GM19099 (cell line): Measurements from ENCODE around the gene RARRES1.

Experiments used
- POLR2A ChIP-seq: IDR thresholded peaks from 3 replicates; pipeline ENCODE4 v1.6.1; 2011; ENCODE audit warnings: low read depth; ENCODE audit not compliant: insufficient read length; ENCODE audit errors: extremely low read depth

RARRES1 gene

DNA sequence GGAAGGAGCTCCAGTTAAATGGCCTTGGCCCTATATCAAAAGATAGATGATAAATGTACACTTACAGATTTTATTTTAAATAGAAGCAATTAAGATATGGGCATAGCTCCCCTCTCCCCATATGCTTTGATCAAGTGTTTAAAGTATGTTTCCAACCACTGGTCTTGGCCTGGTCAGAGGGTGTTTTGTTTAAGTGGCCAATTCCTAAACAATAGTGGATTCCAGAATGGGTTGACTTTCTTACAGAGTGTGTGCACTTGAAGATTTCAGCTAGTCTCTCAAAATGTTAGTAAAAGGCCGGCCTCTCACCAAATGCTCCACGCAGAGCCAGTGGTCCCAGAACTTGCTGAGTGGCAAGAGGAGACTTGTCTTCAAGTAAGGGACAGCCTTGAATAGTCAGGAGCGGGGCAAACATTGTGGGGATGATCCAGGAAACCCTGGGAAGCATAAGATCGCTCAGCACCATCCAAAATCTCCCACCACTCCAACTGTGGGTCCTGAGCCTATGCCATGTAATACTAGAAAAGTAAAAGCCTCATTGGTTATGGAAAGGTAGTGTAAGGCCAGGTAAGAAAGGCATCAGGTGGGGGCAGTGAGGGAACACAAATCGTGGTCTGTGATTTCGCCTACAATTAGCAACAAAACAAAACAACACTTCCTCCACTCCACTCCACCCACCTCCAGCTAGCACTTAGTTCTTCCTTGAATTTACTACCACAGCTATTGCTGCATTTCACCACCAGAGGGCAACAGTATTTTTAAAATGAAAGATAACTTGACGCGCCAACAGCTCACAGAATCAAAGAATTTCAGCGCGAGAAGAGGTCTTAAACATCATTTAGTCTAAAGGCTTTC is 4.8 kb downstream of the RARRES1 start:
- TF ChIP-seq POLR2A, result no peak

DNA sequence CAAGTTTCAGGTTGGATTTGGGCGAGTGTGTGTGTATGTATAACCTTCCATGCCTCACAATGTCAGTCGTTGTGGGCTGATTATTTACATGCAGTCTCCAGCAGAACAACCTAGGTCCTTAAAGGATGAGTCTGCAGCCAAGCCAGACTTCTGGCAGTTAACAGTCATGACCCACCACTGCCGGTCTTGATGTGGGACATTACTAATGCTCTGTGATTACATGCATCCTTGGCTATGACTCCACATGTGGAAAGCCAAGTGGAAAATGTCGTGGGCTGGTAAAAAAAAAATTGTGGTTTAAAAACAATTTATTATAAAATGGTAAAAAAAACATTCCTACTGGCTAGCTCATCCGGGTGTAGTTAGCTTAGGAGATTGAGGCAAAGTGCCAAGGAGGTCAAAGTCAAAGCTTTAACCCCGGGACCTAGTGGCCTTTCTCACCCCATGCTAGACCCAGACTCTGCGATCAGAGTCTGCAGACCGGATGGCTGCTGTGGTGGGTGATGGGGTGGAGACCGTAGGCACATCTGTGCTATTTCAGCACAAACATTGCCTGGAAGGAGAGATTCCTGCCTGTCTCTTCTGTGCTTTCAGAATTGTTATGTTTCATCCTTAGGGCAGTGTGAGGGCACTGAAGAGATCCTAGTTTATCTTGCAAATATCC is 6.8 kb downstream of the RARRES1 start:
- no peak for TF ChIP-seq POLR2A

DNA sequence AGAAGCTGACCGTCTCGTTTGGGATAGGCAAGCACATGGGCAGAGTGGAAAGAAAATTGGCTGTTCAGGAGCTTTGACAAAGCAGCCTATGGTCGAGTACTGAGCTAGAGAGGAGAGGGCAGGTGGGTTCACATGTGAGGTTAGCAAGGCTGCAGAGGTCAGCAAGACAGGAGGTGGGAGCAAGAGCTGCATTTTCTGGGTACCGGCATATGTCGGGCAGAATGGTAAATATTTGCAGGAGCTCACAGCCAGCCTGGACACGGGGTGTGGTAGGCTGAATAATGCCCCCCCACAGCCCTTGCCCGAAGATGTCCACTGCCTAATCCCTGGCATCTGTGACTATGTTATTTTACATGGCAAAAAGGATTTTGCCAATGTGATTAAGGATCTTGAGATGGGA is 8.3 kb downstream of the RARRES1 start:
- no peak for TF ChIP-seq POLR2A

DNA sequence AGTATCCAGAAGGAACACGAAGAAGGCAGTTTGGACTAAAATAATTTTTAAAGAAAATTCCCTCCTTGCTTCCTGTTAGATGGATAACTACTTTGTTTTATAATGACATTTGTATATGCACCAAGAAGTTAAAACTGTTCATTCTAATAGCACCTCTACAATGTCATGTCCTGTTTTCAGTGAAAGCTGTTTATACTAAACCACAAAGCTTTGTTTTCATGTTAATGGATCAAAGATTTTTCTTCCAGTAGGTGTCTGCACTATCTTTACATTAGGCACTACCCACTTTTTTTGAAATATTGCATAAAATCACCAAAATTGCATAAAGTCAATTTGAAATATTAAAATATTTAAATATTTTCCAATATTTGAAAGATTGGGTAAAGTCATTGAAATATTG is 10.1 kb downstream of the RARRES1 start:
- no peak for TF ChIP-seq POLR2A

- no peak for TF ChIP-seq POLR2A
Measured at GRCh38 chr3:158718490-158719170, 13.6 kb downstream of the RARRES1 start.

DNA sequence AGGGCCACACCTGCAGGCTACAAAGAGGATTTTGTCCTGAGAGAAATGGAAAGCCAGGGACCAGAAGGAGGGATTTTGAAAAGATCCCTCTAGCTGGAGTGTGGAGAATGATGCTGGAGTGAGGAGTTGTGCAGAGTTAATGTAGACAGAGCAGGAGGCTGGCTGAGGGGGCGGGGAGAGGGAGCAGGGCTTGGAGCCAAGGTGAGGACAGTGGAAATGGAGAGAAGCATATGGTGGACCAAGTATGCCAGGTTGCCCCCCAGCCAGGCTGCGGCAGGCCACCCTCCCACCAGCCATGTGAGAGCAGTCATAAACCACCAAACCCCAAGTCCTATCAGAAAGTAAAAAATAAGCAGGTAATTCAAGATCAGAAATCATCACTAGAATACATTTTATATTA is 14.7 kb downstream of the RARRES1 start:
- no peak for TF ChIP-seq POLR2A

GRCh38 chr3:158713094-158713499 is 19.2 kb downstream of the RARRES1 start:
- TF ChIP-seq POLR2A, result no peak

- TF ChIP-seq POLR2A, result no peak
Measured at GRCh38 chr3:158712443-158712842, 19.8 kb downstream of the RARRES1 start.

- TF ChIP-seq POLR2A, result no peak
Measured at GRCh38 chr3:158711886-158712285, 20.4 kb downstream of the RARRES1 start.

GRCh38 chr3:158710601-158711000 is 21.7 kb downstream of the RARRES1 start:
- no peak for TF ChIP-seq POLR2A

DNA sequence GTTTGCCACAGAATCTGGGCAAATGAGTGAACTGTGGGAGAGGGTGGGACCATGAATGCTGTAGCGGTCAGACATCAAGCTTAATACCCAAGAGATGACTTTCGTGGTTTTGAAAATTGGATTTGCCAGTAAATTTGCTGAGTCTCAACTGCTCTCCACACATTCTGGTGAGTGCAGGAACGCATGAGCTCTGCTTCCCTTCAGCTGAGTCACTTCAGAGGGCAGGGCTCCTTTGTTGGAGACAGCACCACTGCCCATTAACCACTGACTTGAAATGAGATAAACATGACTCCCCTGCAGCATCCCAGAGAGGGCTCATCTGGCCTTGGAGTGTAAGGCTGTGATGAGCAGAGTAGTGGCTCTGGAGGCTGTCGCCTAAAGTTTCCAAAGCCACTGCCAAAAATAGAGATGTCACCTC is 22.6 kb downstream of the RARRES1 start:
- no peak for TF ChIP-seq POLR2A

GRCh38 chr3:158703566-158703965 is 28.7 kb downstream of the RARRES1 start:
- TF ChIP-seq POLR2A, result no peak

GRCh38 chr3:158702815-158703481 is 29.3 kb downstream of the RARRES1 start:
- TF ChIP-seq POLR2A, result no peak

- TF ChIP-seq POLR2A, result no peak
Measured at GRCh38 chr3:158701420-158702065, 30.7 kb downstream of the RARRES1 start.

- no peak for TF ChIP-seq POLR2A
Measured at GRCh38 chr3:158700559-158700958, 31.7 kb downstream of the RARRES1 start.
